Activated CD4-positive, alpha-beta T cell treated with anti-CD3 and anti-CD28 coated beads for 4 hours (primary cell): Measurements from ENCODE around the gene COMMD6.

Experiments
- DNase-seq, 2 donors: peaks; one replicate each; pipeline ENCODE4 v3.0.0-alpha.2; 2020

COMMD6 gene

DNA sequence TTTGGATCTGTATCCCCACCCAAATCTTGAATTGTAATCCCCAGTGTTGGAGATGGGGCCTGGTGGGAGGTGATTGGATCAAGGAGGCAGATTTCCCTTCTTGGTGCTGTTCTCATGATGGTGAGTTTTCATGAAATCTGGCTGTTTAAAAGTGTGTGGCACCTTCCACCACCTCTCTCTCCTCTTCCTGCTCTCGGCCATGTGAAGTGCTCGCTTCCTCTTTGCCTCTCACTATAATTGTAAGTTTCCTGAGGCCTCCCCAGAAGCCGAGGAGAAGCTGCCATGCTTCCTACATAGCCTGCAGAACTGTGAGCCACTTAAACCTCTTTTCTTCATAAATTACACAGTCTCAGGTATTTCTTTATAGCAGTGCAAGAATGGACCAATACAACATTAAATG is 15.7 kb downstream of the COMMD6 start:
- no peak for DNase-seq

DNA sequence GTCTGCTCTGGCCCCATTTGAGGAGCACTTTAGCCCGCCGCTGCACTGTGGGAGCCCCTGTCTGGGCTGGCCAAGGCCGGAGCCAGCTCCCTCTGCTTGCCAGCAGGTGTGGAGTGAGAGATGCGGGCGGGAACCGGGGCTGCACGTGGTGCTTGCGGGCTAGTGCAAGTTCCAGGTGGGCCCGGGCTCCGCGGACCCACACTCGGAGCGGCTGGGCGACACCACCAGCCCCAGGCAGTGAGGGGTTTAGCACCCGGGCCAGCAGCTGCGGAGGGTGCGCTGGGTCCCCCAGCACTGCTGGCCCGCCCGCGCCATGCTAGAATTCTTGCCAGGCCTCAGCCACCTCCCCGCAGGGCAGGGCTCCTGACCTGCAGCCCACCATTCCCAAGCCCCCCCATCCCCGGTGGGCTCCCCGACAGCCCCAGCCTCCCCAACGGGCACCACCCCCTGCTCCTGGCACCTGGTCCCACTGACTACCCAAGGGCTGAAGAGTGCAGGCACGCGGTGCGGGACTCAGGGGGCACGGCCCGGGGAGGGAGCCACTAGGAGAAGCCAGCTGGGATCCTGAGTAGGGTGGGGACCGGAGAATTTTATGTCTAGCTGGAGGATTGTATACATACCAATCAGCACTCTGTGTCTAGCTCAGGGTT is 19.1 kb downstream of the COMMD6 start:
- no peak for DNase-seq

- no peak for DNase-seq
These were observed 23.3 kb downstream of the COMMD6 start for GRCh38 chr13:75514080-75514995.

GRCh38 chr13:75513271-75513670 is 24.4 kb downstream of the COMMD6 start:
- no peak for DNase-seq

GRCh38 chr13:75512253-75512652 is 25.4 kb downstream of the COMMD6 start:
- no peak for DNase-seq

DNA sequence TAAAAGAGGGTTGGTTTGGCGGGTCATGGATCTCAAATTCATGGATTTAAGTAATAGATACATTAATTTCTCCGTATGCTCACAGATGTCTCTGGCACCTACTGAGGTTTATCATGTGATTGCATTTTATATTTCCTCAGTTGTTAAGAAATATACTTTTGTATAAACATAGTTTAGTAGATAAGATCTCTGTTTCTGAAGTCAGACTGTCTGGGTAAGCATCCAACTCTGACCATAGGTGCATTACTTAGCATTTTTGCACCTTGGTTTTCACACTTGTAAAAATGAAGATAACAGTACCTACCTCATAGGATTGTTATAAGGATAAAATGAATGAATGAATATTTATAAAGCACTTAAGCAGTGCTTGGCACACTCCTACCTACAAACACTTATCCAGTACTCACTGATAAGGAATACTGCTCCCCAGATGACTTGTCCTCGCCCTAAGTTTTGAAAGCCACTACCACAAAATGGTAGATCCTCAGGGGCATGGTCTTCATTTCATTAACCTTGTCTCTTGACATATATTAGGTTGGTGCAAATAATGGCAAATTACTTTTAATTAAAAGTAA is 26.5 kb downstream of the COMMD6 start:
- DNase-seq = no peak

GRCh38 chr13:75508002-75508548 is 29.6 kb downstream of the COMMD6 start:
- no peak for DNase-seq

DNA sequence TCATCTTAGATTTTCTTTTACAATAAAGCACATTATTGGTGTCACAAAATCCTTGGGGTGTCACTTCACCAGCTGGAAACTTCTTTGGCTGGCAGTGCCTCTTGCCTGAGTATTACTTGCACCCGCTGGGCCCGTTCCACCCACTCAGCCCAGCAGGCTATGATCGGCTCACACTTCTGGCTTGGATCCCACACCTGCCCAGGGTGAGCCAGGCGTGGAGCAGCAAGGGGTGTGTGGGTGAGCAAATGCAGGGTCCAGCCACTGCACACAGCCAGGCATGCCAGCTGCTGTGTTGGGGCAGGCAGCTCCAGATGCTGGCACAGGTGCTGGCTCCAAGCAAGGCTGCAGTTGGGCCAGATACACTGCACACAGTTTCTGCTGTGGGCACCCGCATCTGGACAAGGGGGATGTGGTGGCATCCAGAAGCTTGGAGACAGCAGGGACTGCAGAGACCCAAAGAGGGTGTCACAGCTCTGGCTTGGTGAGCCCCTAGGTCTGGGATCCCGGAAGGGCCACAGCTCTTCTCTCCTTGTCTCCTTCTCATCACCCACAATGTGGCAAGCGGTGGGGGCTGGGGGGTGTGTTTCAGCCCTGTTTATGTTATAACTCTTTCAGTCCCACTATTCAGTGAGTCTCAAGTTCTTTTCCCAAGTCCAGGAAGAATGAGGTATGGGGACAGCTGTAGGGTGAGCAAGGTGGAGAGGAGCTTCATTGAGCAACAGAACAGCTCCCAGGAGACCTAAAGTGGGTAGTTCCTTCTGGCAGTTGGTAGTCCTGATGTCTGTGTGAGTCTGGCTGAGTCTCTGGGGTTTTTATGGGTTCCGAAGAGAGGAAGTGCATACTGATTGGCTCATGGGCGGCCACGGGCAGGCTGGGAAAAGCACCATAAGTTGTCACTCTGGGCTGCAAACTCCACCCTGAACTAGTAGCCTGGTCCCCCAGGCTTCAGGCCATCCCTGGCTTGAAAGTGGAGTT is 30.3 kb downstream of the COMMD6 start:
- DNase-seq = no peak

DNA sequence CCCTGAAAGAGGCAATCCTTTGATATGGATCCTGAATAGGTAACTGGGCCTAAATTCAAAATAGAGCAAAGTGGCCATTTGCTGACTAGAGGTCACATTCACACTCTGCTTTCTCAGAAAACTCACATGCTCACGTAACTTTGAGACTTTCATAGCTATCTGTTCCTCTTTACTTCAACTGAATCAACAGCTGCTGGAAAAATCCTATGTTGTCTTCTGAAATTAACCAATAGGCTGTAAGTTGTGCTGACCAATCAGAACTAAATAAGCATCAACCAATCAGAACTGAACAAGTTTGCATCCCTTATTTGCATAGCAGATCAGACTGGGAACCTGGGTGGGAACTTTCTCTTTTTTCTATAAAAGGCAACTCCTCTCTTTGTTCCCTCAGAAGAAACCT is 31.6 kb downstream of the COMMD6 start:
- DNase-seq = no peak

DNA sequence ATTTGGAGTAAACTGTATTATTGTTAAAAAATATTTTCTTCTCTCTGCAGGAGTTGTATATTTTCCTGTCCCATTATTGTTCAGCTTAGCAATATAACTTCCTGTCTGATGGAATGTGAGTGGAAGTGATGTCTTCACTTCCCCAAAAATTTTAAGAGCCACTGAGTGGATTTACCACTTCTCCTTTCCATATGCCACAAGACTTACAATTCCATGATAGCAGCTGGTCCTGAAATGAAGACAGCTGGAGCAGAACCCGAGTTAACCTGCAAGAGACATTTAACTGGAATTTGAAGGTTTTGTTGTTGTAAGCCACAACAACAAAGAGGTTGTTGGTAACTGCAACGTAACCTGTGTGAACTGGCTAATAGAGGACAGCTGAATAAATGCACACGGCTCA is 32.3 kb downstream of the COMMD6 start:
- DNase-seq = no peak

DNA sequence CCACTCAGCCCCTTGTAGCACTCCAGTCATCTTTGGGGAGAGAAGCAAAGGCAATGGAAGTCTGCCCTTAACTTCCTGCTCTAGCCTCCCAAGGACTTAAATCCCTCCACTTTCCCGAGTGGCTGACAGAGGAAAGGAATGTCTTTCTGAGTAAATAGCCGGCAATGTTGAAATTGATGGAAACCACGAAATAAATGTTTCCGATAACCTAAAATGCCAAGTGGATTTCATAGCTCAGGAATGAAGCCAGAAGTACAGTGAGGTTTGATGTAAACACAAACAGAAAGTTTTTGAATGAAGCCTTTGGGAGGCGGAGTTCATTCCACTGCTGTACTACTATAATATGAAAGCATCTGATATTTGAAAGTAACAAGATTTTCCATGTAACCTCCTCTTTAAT is 41.7 kb downstream of the COMMD6 start:
- no peak for DNase-seq

GRCh38 chr13:75494491-75494890 is 43.1 kb downstream of the COMMD6 start:
- no peak for DNase-seq

DNA sequence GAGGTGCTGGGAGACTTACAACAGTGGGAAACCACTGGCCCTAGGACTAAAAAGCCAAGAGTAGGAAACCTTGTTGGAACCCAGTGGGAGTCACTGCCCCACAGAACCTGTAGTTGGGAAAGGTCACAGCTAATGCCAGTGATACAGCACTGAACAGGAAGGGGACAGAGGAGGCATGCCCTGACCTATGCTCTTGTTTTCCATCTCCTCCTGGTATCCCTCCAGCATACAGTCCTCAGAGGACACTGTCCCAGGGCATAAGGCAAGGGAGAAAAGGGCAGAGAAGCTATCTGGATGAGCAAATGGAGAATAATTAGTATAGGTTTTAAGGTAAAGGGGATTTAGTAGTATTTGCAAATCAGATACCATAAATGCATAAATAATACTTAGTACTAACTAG is 44.5 kb downstream of the COMMD6 start:
- DNase-seq = no peak

- no peak for DNase-seq
These were observed 45.3 kb downstream of the COMMD6 start for GRCh38 chr13:75492389-75492788.

DNA sequence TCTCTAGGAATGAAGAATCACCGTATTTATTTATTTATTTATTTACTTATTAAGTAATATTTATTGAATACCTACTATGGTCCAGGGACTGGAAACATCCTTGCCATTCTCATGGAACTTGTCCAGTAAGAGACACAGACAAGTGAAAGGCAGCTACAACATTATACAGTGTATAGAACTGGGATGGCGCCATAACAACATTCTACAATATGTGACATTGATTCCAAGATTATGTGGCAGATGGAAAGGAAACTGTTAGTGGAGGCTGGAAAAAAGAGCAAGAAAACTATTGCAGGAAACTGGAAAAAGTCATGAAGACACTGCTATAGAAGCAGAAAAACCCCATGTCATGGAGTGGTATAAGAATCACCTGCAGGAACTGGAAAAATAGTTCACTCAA is 46.3 kb downstream of the COMMD6 start:
- DNase-seq = no peak

GRCh38 chr13:75489502-75490263 is 48.0 kb downstream of the COMMD6 start:
- no peak for DNase-seq

GRCh38 chr13:75486146-75487062 is 51.2 kb downstream of the COMMD6 start:
- no peak for DNase-seq

- DNase-seq = no peak
These were observed 52.2 kb downstream of the COMMD6 start for GRCh38 chr13:75485286-75486062.

DNA sequence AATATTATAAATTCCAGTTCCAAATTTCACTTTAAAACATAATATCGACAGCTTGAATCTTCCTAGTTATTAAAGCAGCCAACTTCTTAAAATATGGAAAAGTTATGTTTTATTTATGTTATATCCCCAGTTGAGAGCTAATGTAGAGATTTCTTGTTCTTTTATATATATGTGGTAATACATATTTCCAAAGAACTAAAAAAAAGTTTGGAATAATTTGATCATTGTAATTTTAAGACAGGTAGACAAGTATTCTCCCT is 54.9 kb downstream of the COMMD6 start:
- no peak for DNase-seq
